Stimulated activated CD4-positive, alpha-beta T cell treated with anti-CD3 and anti-CD28 coated beads, Interleukin-1b, Interleukin-23, amount 100 ng/mL, for 1 hour (primary cell): Measurements from ENCODE around the gene GDI2.
"Not testable (repeated sequence)": the region's sequence is repeated elsewhere in the genome, so short reads cannot be mapped to it uniquely, and the experiment has no call there.

Experiments used
- DNase-seq, 2 donors: peaks; one replicate each; pipeline ENCODE4 v3.0.0-alpha.2; 2020; ENCODE audit warnings: low read depth in 2 of 2

Gene GDI2

GRCh38 chr10:5782174-5782573 is 31.1 kb downstream of the GDI2 start:
- no peak for DNase-seq

DNA sequence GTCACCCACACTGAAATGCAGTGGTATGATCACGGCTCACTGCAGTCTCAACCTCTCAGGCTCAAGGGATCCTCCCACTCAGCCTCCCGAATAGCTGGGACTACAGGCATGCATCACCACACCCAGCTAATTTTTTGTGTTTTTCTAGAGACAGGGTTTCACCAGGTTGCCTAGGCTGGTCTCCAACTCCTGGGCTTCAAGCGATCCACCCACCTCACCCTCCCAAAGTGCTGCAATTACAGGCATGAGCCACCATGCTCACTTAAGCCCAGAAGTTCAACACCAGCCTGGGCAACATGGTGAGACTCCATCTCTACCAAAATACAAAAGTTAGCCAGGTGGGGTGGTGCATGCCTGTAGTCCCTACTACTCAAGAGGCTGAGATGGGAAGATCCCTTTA is 33.5 kb downstream of the GDI2 start:
- no peak for DNase-seq

DNA sequence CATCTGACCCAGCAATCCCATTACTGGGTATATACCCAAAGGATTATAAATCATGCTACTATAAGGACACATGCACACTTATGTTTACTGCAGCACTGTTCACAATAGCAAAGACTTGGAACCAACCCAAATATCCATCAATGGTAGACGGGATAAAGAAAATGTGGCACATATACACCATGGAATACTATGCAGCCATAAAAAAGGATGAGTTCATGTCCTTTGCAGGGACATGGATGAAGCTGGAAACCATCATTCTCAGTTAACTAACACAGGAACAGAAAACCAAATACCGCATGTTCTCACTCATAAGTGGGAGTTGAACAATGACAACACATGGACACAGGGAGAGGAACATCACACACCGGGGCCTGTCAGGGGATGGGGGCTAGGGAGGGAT is 35.5 kb downstream of the GDI2 start:
- not testable (repeated sequence) for DNase-seq

DNA sequence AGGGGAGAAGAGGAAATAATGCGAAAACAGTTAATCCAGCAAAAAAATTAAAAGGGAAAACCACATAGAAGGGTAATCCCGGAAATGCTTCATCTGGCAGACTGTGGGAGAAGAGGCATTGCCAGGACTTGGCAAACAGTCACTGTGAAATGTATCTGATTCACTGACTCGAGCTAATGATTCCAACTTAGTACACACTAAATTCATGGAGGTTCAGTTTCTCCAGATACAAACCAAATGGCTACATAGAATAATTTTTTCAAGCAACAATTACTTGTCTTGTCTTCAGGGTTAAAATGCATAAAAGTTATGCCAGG is 36.4 kb downstream of the GDI2 start:
- no peak for DNase-seq

- no peak for DNase-seq
These were observed 36.9 kb downstream of the GDI2 start for GRCh38 chr10:5776136-5776880.

DNA sequence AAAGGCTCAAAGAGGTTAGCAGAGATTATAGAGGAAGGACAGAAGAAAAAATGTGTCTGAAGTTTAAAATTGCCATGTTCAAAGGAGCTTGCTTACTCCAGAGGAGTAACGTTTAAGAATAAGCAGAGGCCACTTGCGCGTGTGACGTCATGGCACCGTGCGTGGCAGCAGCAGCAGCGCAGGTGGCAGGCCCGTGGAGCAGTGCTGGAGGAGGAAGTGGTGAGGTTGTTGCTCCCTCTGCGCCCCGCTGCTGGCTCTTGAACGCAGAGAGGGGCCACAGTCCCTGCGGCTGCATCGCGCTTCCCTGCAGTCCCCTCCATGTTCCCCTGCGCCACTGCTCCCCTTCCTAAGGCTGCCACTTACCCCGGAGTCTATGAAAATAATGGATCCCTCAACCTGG is 37.5 kb downstream of the GDI2 start:
- DNase-seq, result peak; percentile 29 to 45

- no peak for DNase-seq
These were observed 38.1 kb downstream of the GDI2 start for GRCh38 chr10:5774987-5775620.

GRCh38 chr10:5766189-5766588 is 47.0 kb downstream of the GDI2 start:
- no peak for DNase-seq

DNA sequence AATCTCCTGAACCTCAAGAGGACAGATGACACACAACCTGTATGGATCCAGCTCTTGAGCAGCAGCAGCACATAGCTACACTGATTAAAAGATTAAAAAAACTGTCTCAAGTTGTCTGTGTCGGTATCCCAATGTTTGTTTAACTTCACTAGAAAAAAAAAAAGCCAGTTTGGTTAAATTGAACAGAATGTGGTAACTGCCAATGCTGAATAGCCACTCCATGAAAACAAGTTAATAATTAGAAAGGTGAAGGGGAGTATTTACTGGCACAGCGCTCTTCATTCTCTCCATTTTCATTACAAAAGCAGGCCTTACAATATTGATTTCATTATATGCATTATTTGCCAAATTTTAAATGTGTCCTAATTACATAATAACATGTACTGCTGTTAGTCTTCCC is 47.6 kb downstream of the GDI2 start:
- DNase-seq, result no peak

- DNase-seq, result no peak
These were observed 48.6 kb downstream of the GDI2 start for GRCh38 chr10:5764422-5765297.

- DNase-seq, result no peak
These were observed 50.7 kb downstream of the GDI2 start for GRCh38 chr10:5762531-5762930.

DNA sequence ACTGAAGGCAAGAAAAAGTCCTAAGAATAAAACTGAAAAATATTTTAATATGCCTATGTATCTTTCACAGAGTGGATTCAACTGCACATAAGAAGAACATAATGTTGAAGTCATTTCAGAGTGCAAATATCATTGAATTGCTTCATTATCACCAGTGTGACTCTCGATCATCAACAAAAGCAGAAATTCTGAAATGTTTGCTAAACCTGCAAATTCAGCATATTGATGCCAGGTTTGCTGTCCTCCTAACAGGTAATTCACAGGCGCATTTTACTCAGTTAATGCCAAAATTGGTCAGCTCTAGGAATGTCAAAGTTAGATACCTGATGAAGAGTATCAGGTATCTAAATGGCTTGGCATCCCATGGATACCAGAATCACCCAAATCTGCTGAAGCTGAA is 52.0 kb downstream of the GDI2 start:
- DNase-seq, result no peak

DNA sequence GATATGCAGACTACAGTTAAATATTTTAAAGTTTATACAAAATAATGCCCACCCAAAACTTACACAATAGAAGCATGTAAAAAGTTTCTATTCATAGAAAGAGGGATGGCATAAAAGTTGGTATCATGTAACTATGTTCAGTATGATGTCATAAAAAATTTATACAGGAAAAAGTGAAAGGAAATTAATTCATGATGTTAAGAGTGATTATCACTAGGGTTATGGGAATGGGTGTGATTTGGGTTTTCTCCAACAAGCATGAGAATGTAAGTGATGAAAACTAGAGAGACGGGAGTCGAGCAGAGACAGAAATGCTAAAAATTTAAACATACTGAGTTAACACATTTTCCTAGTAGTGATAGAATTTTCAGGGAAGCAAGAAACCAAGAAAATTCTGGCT is 52.7 kb downstream of the GDI2 start:
- no peak for DNase-seq

DNA sequence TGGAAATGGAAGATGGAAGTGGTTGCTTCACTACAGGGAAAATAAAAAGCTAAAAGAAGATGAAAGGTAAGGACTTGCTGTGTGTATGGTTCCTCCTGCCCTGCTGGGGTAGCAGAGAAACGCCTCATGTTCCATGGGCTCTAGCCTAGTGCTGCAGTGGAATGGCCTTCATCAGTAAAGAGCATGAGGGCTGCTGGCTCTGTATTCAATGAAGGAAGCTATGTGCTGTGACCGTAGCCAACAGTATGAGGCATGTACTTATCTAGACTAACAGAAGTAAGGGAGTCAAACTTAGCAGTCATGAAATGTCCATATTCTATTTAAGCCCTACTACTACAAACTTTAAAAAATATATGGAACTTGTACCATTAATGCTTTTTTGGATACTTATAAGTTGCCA is 54.3 kb downstream of the GDI2 start:
- DNase-seq, result no peak

DNA sequence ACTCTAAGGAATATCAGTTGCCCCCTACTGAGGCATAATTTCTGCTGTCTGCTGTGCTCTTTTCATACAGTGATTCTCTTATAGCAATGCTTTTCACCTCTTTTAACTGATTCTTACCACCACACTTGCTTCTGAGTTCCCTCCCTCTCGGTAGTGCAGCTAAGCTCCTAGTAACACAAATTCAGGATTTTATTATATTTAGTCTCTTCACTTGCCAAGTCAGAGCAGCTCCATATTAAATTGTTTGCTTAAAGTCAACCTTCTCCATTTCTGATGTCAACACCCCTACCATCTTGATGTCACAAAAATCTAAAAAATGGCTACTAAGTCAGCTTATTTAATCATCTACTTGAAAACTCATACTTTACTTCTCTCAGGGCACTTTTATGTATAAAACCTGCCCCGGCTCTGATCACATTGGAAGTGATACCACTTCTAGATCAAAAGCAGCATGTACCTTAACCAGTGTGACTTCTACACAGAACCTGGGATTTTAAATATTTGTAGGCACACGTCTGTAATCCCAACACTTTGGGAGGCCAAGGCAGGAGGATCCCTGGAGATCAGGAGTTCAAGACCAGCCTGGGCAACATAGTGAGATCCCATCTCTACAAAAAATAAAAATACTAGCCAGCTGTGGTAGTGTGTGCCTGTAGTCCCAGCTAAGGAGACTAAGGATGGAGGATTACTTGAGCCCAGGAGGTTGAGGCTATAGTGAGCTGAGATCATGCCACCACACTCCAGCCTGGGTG is 55.3 kb downstream of the GDI2 start:
- DNase-seq, result no peak

- no peak for DNase-seq
These were observed 60.8 kb downstream of the GDI2 start for GRCh38 chr10:5752301-5752871.

GRCh38 chr10:5751601-5752253 is 61.5 kb downstream of the GDI2 start:
- no peak for DNase-seq

DNA sequence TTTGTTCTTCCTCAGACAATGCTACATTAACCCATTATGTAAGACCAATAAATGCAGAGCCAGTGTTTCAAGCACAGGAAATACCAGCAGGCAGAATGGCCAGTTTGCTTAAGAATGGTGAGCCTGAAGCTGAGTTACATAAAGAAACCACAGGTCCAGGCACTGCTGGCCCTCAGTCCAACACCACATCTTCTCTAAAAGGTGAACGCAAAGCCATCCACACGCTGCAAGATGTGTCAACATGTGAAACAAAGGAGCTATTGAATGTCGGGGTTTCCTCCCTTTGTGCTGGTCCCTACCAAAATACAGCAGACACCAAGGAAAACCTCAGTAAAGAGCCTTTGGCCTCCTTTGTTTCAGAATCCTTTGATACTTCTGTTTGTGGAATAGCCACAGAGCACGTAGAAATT is 64.8 kb downstream of the GDI2 start:
- DNase-seq, result no peak

- no peak for DNase-seq
These were observed 67.0 kb downstream of the GDI2 start for GRCh38 chr10:5746197-5746596.

GRCh38 chr10:5744849-5745248 is 68.4 kb downstream of the GDI2 start:
- DNase-seq, result no peak

DNA sequence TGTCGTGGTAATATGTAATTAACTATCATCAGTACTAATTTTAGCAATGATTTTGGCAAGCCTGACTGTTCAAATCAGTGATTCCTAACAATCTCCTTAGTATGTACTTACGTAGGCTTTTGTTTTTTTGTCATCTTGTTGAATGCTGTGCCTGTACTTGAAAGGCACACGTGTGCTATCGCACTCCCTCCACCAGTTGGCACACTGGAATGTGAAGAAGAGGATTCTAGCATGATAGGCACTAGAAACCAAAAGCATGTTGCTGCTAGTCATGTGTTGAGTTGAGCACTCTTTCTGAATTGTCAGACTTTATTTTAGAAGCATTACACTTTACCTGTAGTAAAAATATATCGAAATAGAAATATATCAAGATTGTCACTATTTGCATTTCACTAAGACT is 69.5 kb downstream of the GDI2 start:
- DNase-seq, result no peak
